ENCODE measurements around the gene ZNF428.

ZNF428 gene

DNA sequence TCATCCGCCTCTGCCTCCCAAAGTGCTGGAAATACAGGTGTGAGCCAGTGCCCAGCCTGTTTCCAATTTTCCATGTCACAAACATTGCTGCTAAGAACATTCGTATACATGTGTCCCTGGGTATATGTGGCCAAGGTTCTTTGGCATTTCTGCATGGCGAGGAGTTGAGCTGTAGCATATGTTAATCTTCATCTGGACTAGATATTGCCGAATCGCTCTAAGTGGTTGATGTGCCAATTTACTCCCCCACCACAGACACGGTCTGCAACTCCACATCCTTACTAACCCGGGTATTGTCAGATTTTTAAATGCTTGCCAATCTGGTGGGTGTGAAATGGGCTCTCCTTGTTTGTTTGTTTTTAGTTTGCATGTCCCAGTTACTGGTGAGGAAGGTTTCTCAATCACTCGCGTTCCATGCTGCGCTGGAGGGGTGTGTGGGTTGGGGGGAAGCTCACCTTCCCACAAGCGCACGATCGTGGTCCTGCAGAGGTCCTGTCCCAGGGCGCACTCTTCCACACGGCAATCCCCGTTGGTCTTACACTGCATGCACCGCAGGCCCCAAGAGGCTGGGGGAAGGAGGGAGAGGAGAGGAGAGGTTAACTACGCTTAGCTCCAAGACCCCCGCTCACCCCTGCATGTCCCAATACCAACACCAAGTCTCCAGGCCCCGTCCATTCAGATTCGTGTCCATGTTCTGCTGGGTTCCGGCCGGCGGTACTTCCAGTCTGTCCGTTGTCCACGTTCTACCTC, 47.9 kb upstream of the ZNF428 start:
- Histone ChIP-seq H3K9me3 (ENCODE audit: insufficient read depth, low read depth, low read length) (no peaks in the 10 kb centered on the region), H3K4me2 (ENCODE audit: low read depth, low read length, poor library complexity, severe bottlenecking) (peak overlapping the region; percentile 94), H3K9me2 (replicated peaks; ENCODE audit: low read depth, low read length) (no peaks in the 10 kb centered on the region), H3K9ac (ENCODE audit: low read depth, low read length, poor library complexity, severe bottlenecking) (peak overlapping the region; percentile 77), H3K4me3 (ENCODE audit: low read length, poor library complexity, severe bottlenecking) (peak overlapping the region; percentile 79), H3K36me3 (ENCODE audit: insufficient read depth, low read length) (no peaks in the 10 kb centered on the region), H3F3A (ENCODE audit: low read depth) (no peaks in the 10 kb centered on the region), H3K4me1 (ENCODE audit: insufficient read depth, low read length, poor library complexity, severe bottlenecking) (peaks cover 40% of the 10 kb centered on the region), H3K79me2 (ENCODE audit: insufficient read depth, low read length) (no peaks in the 10 kb centered on the region; the same call in 1 of the 2 replicates), H4K20me1 (ENCODE audit: insufficient read depth, low read length, poor library complexity, severe bottlenecking) (no peaks in the 10 kb centered on the region), H2AFZ (ENCODE audit: low read length) (peak overlapping the region; percentile 67; the same call in 1 of the 2 replicates), H3K27me3 (ENCODE audit: insufficient read depth, low read length, poor library complexity, severe bottlenecking) (no peaks in the 10 kb centered on the region)
- TF ChIP-seq, protein P1, sequence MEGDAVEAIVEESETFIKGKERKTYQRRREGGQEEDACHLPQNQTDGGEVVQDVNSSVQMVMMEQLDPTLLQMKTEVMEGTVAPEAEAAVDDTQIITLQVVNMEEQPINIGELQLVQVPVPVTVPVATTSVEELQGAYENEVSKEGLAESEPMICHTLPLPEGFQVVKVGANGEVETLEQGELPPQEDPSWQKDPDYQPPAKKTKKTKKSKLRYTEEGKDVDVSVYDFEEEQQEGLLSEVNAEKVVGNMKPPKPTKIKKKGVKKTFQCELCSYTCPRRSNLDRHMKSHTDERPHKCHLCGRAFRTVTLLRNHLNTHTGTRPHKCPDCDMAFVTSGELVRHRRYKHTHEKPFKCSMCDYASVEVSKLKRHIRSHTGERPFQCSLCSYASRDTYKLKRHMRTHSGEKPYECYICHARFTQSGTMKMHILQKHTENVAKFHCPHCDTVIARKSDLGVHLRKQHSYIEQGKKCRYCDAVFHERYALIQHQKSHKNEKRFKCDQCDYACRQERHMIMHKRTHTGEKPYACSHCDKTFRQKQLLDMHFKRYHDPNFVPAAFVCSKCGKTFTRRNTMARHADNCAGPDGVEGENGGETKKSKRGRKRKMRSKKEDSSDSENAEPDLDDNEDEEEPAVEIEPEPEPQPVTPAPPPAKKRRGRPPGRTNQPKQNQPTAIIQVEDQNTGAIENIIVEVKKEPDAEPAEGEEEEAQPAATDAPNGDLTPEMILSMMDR (conservative IDR thresholded peaks at IDR 0.05; ENCODE audit: low read length): no peak
- TF ChIP-seq EZH2phosphoT487 (IDR thresholded peaks at IDR 0.05; ENCODE audit: borderline replicate concordance): no peak

DNA sequence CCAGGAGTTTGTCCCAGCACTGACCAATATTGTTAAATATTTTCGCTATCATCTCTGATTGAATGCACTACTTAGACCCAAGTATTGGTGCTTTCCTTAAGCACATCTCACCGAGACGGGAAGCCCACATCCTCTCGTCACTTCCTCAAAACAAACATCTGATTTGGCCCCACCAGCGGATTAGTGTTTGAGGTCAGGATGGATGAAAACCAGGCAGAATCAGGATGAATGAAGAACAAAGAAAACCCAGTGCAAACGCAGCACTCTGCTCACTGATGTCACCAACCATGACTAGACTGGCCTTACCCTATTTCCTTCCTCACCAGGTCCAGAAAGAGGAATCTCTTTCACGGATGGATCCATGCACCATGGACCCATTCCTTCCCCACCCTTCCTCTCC, 44.6 kb upstream of the ZNF428 start:
- H3F3A ChIP-seq (ENCODE audit: low read depth): no peaks in the 10 kb centered on the region
- H4K20me1 ChIP-seq (ENCODE audit: insufficient read depth, low read length, poor library complexity, severe bottlenecking): no peaks in the 10 kb centered on the region
- peak overlapping the region; percentile 75 for H3K4me2 ChIP-seq (ENCODE audit: low read depth, low read length, poor library complexity, severe bottlenecking)
- peak overlapping the region; percentile 48 for H3K9ac ChIP-seq (ENCODE audit: low read depth, low read length, poor library complexity, severe bottlenecking)
- no peaks in the 10 kb centered on the region for H3K36me3 ChIP-seq (ENCODE audit: insufficient read depth, low read length)
- no peaks in the 10 kb centered on the region; the same call in 1 of the 2 replicates for H3K79me2 ChIP-seq (ENCODE audit: insufficient read depth, low read length)
- H2AFZ ChIP-seq (ENCODE audit: low read length): no peak overlapping the region
- no peaks in the 10 kb centered on the region for H3K9me3 ChIP-seq (ENCODE audit: insufficient read depth, low read depth, low read length)
- peak overlapping the region; percentile 59 for H3K4me3 ChIP-seq (ENCODE audit: low read length, poor library complexity, severe bottlenecking)
- TF ChIP-seq EZH2phosphoT487 (IDR thresholded peaks at IDR 0.05; ENCODE audit: borderline replicate concordance): no peak
- TF ChIP-seq, protein P1 (conservative IDR thresholded peaks at IDR 0.05; ENCODE audit: low read length): no peak
- no peaks in the 10 kb centered on the region for H3K27me3 ChIP-seq (ENCODE audit: insufficient read depth, low read length, poor library complexity, severe bottlenecking)
- H3K9me2 ChIP-seq (replicated peaks; ENCODE audit: low read depth, low read length): no peaks in the 10 kb centered on the region
- peaks cover 27% of the 10 kb centered on the region for H3K4me1 ChIP-seq (ENCODE audit: insufficient read depth, low read length, poor library complexity, severe bottlenecking)

DNA sequence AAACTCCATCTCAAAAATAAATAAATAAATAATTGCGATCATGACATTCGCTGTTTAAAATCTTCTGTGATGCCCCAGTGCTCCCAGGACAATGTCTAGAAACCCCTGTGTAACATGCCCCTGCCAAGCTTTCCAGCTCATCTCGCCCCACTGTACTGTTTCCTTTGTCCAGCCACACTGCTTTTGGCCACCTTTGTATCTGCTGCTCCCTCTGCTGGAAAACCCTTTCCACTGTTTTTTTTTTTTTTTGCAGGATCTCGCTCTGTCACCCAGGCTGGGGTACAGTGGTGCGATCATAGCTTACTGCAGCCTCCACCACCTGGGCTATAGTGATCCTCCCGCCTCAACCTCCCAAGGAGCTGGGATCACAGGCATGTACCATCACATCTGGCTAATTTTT, 43.1 kb upstream of the ZNF428 start:
- Histone ChIP-seq H3K4me3 (ENCODE audit: low read length, poor library complexity, severe bottlenecking) (no peak overlapping the region), H3K79me2 (ENCODE audit: insufficient read depth, low read length) (no peaks in the 10 kb centered on the region; the same call in 1 of the 2 replicates), H2AFZ (ENCODE audit: low read length) (no peak overlapping the region), H3F3A (ENCODE audit: low read depth) (no peaks in the 10 kb centered on the region), H3K4me1 (ENCODE audit: insufficient read depth, low read length, poor library complexity, severe bottlenecking) (peaks cover 19% of the 10 kb centered on the region), H3K27me3 (ENCODE audit: insufficient read depth, low read length, poor library complexity, severe bottlenecking) (no peaks in the 10 kb centered on the region), H3K9me3 (ENCODE audit: insufficient read depth, low read depth, low read length) (no peaks in the 10 kb centered on the region), H3K9ac (ENCODE audit: low read depth, low read length, poor library complexity, severe bottlenecking) (no peak overlapping the region), H3K9me2 (replicated peaks; ENCODE audit: low read depth, low read length) (no peaks in the 10 kb centered on the region), H3K36me3 (ENCODE audit: insufficient read depth, low read length) (no peaks in the 10 kb centered on the region), H4K20me1 (ENCODE audit: insufficient read depth, low read length, poor library complexity, severe bottlenecking) (no peaks in the 10 kb centered on the region), H3K4me2 (ENCODE audit: low read depth, low read length, poor library complexity, severe bottlenecking) (no peak overlapping the region)
- TF ChIP-seq, protein P1 (conservative IDR thresholded peaks at IDR 0.05; ENCODE audit: low read length): peak; percentile 42
- no peak for TF ChIP-seq EZH2phosphoT487 (IDR thresholded peaks at IDR 0.05; ENCODE audit: borderline replicate concordance)

Data from Loucy (cell line).